ENCODE results near the gene SLC38A11. TPM values are rescaled to one million over a fixed set of nuclear protein-coding genes. Genes with fewer than 3 reads are reported as not detected.
A peak's percentile ranks its signal among the peaks of the same experiment; 100 is the strongest.
"Not testable (repeated sequence)": the region's sequence is repeated elsewhere in the genome, so short reads cannot be mapped to it uniquely, and the experiment has no call there.

The SLC38A11 gene
- total and polyA plus RNA-seq, 2 experiments from 2014 or later: not detected

GRCh38 chr2:164993287-164994016 is 38.1 kb upstream of the SLC38A11 start (continued):
- no peak for TF ChIP-seq REST (IDR thresholded peaks at IDR 0.05; ENCODE audit: unreplicated experiment)
- TF ChIP-seq ETS1 (IDR thresholded peaks at IDR 0.05): no peak
- TF ChIP-seq ZNF331 (CRISPR knock-in tag; IDR thresholded peaks at IDR 0.05; ENCODE audit: low read depth): no peak
- no peak for TF ChIP-seq CREB1 (CRISPR knock-in tag; IDR thresholded peaks at IDR 0.05; ENCODE audit: low read depth)

GRCh38 chr2:164992818-164993217 is 37.5 kb upstream of the SLC38A11 start:
- H3K79me2 ChIP-seq (replicated peaks; ENCODE audit: insufficient read depth): no peaks in the 10 kb centered on the region
- peaks cover 12% of the 10 kb centered on the region for H3K4me1 Mint-ChIP-seq
- no peaks in the 10 kb centered on the region for H3K27me3 ChIP-seq (ENCODE audit: insufficient read depth)
- no peaks in the 10 kb centered on the region for H3F3A ChIP-seq (replicated peaks; ENCODE audit: low read depth)
- no peak overlapping the region for H3K27ac ChIP-seq (ENCODE audit: low read depth)
- H3K36me3 ChIP-seq (ENCODE audit: insufficient read depth): no peaks in the 10 kb centered on the region
- no peak overlapping the region for H2AFZ ChIP-seq
- 0 out of 2 replicates have a peak, but pooled peaks cover 4% of the 10 kb centered on the region for H3K9me2 ChIP-seq (ENCODE audit: insufficient read depth)
- DNase-seq (ENCODE audit: low spot score) (peak; percentile 90), ATAC-seq (peak; percentile 82)
- no peak for TF ChIP-seq ZNF114 (CRISPR knock-in tag; IDR thresholded peaks at IDR 0.05)
- peak; percentile 36 to 68; a peak in 3 of 4 replicates for TF ChIP-seq CTCF (conservative IDR thresholded peaks at IDR 0.05; ENCODE audit: low read depth in 2 of 2)
- no peaks in the 10 kb centered on the region for H3K4me1 ChIP-seq (ENCODE audit: insufficient read depth)
- no peak overlapping the region for H3K4me2 ChIP-seq
- H4K20me1 ChIP-seq (replicated peaks; ENCODE audit: insufficient read depth): no peaks in the 10 kb centered on the region
- no peak overlapping the region for H3K4me3 ChIP-seq
- no peaks in the 10 kb centered on the region; the same call in 2 of the 3 replicates for H3K9me3 Mint-ChIP-seq
- no peak overlapping the region for H3K4me3 Mint-ChIP-seq
- no peaks in the 10 kb centered on the region for H3K27me3 Mint-ChIP-seq (ENCODE audit: insufficient read depth, low read depth, poor library complexity)
- H3K27ac Mint-ChIP-seq: peak overlapping the region; percentile 96
- no peaks in the 10 kb centered on the region for H3K36me3 Mint-ChIP-seq (ENCODE audit: low read depth)

GRCh38 chr2:164992093-164992454 is 36.7 kb upstream of the SLC38A11 start:
- not testable (repeated sequence) for H3K36me3 Mint-ChIP-seq (ENCODE audit: low read depth); H3K4me2 ChIP-seq; H3F3A ChIP-seq (replicated peaks; ENCODE audit: low read depth); H3K4me3 Mint-ChIP-seq; H3K4me3 ChIP-seq; DNase-seq (ENCODE audit: low spot score); H3K4me1 ChIP-seq (ENCODE audit: insufficient read depth); H3K27me3 Mint-ChIP-seq (ENCODE audit: insufficient read depth, low read depth, poor library complexity); H3K27ac ChIP-seq (ENCODE audit: low read depth); ATAC-seq; H3K36me3 ChIP-seq (ENCODE audit: insufficient read depth); H2AFZ ChIP-seq; H3K9me3 Mint-ChIP-seq; H3K79me2 ChIP-seq (replicated peaks; ENCODE audit: insufficient read depth); H3K9me2 ChIP-seq (ENCODE audit: insufficient read depth); H3K27me3 ChIP-seq (ENCODE audit: insufficient read depth); H4K20me1 ChIP-seq (replicated peaks; ENCODE audit: insufficient read depth)
- H3K27ac Mint-ChIP-seq: peak overlapping the region; percentile 90
- H3K4me1 Mint-ChIP-seq: peaks cover 12% of the 10 kb centered on the region

- H4K20me1 ChIP-seq (replicated peaks; ENCODE audit: insufficient read depth); H3K4me3 Mint-ChIP-seq; H3K27me3 Mint-ChIP-seq (ENCODE audit: insufficient read depth, low read depth, poor library complexity); DNase-seq (ENCODE audit: low spot score); H3K36me3 Mint-ChIP-seq (ENCODE audit: low read depth); H3K79me2 ChIP-seq (replicated peaks; ENCODE audit: insufficient read depth); H3K4me3 ChIP-seq; H2AFZ ChIP-seq; H3K9me3 Mint-ChIP-seq; H3F3A ChIP-seq (replicated peaks; ENCODE audit: low read depth); H3K4me2 ChIP-seq; H3K27ac ChIP-seq (ENCODE audit: low read depth); H3K36me3 ChIP-seq (ENCODE audit: insufficient read depth); H3K27me3 ChIP-seq (ENCODE audit: insufficient read depth); H3K9me2 ChIP-seq (ENCODE audit: insufficient read depth); ATAC-seq; H3K4me1 ChIP-seq (ENCODE audit: insufficient read depth): not testable (repeated sequence)
- H3K4me1 Mint-ChIP-seq: peaks cover 12% of the 10 kb centered on the region
- peak overlapping the region; percentile 90 for H3K27ac Mint-ChIP-seq
Observed at GRCh38 chr2:164991361-164992092, 36.2 kb upstream of the SLC38A11 start.

All from GM23338 (cell line).